GM06990 (cell line): ENCODE measurements around the gene HPS1.
"Not testable (repeated sequence)": the region's sequence is repeated elsewhere in the genome, so short reads cannot be mapped to it uniquely, and the experiment has no call there.

ENCODE experiments used
- DNase-seq: peaks from one replicate; pipeline ENCODE4 v3.0.0-alpha.2; 2011; ENCODE audit not compliant: insufficient read length; ENCODE audit errors: extremely low read depth
- H3K27me3 ChIP-seq: replicated peaks from 2 replicates; pipeline ENCODE4 v1.6.0; 2011; ENCODE audit warnings: low read length; ENCODE audit not compliant: control insufficient read depth, insufficient read depth
- H3K36me3 ChIP-seq: 2 replicates; pipeline ENCODE4 v1.5.1; 2011; ENCODE audit warnings: low read length; ENCODE audit not compliant: control insufficient read depth, insufficient read depth
- H3K4me3 ChIP-seq: replicated peaks from 2 replicates; pipeline ENCODE4 v1.5.1; 2011; ENCODE audit warnings: low read depth, mild to moderate bottlenecking, control low read depth, low read length
- TF ChIP-seq, protein P1 (sequence below): IDR thresholded peaks from 2 replicates; pipeline ENCODE4 v1.5.1; 2011; ENCODE audit warnings: low read length, control low read depth, mild to moderate bottlenecking, inconsistent platforms; ENCODE audit not compliant: insufficient read depth, poor library complexity, severe bottlenecking

HPS1 gene

DNA sequence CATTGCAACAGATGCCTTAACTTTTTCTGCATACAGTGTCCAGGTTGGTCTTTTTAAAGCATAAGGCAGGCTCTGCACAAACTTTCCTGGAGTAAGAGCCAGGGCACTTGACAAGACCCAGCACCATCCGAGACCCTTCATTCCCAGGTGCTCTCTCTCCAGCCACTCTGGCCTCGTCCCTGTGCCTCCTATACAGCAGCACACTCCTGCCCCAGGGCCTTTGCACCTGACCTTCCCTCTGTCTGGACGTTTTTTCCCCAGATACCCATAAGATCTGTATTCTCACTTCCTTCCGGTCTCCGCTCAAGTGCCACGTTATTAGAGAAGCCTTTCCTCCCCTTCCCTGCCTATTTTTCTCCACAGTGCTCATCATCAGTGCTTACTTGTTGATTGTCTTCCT is 57.3 kb downstream of the HPS1 start:
- DNase-seq, result no peak
- TF ChIP-seq, protein P1, sequence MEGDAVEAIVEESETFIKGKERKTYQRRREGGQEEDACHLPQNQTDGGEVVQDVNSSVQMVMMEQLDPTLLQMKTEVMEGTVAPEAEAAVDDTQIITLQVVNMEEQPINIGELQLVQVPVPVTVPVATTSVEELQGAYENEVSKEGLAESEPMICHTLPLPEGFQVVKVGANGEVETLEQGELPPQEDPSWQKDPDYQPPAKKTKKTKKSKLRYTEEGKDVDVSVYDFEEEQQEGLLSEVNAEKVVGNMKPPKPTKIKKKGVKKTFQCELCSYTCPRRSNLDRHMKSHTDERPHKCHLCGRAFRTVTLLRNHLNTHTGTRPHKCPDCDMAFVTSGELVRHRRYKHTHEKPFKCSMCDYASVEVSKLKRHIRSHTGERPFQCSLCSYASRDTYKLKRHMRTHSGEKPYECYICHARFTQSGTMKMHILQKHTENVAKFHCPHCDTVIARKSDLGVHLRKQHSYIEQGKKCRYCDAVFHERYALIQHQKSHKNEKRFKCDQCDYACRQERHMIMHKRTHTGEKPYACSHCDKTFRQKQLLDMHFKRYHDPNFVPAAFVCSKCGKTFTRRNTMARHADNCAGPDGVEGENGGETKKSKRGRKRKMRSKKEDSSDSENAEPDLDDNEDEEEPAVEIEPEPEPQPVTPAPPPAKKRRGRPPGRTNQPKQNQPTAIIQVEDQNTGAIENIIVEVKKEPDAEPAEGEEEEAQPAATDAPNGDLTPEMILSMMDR, result no peak
- Histone ChIP-seq H3K4me3 (no peak overlapping the region), H3K36me3 (no peaks in the 10 kb centered on the region; the same call in none of the 2 replicates), H3K27me3 (no peaks in the 10 kb centered on the region)

DNA sequence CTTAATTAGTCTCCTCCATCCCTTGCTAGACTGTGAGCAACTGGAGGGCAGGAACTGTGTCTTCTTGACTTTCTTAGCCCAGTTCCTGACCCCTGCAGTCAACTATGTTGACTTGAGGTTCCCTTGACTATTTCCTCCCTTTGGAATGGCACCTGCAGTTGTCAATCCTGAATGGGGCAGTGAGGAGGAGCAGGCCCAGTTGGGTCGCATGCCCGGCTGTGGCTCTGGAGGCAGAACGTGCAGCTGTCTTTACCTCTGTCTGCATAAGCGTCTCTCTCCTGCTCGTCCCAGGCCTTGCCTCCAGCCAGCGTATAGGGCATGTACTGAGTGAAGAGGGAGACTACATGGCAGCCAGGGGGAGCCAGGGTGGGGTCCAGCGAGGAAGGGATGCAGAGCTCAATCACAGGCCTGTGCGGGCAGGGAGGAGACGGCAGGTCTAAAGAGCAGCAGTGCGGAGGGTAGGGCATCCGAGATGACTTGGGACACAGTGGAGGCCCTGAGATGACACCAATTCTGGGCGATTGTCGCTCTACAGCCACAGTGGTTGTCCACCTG is 58.6 kb downstream of the HPS1 start:
- Histone ChIP-seq H3K4me3 (no peak overlapping the region), H3K36me3 (no peaks in the 10 kb centered on the region; the same call in none of the 2 replicates), H3K27me3 (no peaks in the 10 kb centered on the region)
- no peak for DNase-seq
- TF ChIP-seq, protein P1, result peak; percentile 12

DNA sequence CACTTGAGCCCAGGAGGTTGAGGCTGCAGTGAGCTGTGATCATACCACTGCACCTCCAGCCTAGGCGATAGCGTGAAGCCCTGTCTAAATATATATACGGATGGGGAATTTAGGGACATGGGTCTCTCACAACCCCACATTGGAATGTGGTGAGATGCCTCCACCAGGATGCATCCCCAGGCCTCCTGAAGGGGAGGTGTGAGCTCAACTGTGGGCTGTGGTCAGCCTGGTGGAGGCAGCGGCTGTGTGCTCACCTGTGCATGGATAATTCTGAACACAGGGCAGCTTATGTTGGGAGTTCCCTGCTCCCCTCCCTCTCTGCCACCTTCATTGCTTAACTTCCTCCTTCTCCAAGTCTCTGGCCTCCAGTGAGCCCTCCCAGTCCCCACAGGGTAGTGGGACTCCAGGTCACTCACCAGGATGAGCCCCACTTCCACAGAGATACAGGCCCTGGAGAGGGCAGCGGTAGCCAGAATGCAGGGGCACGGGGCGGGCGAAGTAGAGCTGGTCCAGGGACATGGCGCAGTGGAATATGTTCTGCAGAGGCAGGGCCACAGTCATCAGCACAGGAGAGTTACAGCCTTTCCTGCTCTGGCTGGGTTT is 62.1 kb downstream of the HPS1 start:
- H3K36me3 ChIP-seq, result no peaks in the 10 kb centered on the region; the same call in none of the 2 replicates
- TF ChIP-seq, protein P1, result no peak
- H3K4me3 ChIP-seq, result no peak overlapping the region
- no peak for DNase-seq
- no peaks in the 10 kb centered on the region for H3K27me3 ChIP-seq

DNA sequence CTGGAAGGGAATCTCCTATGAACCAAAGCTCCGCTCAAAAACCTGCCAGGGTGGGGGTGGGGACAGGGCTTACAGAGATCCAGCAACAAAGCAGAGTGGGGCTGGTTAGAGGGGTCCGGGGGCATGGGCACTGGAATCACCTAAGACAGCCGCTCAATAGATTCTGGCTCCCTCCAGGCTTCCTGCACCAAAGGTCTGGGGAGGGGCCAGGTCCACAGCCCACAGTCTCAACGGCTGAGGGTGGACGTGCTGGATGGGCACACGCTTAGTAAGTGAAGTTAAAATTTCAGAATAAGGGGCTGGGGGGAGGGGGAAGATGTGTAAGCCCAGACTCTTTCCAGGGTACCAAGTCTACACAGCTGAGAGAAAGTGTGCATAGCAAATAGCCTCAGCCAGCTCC is 62.9 kb downstream of the HPS1 start:
- DNase-seq, result no peak
- TF ChIP-seq, protein P1, result no peak
- Histone ChIP-seq H3K36me3 (no peaks in the 10 kb centered on the region; the same call in none of the 2 replicates), H3K27me3 (no peaks in the 10 kb centered on the region), H3K4me3 (no peak overlapping the region)

DNA sequence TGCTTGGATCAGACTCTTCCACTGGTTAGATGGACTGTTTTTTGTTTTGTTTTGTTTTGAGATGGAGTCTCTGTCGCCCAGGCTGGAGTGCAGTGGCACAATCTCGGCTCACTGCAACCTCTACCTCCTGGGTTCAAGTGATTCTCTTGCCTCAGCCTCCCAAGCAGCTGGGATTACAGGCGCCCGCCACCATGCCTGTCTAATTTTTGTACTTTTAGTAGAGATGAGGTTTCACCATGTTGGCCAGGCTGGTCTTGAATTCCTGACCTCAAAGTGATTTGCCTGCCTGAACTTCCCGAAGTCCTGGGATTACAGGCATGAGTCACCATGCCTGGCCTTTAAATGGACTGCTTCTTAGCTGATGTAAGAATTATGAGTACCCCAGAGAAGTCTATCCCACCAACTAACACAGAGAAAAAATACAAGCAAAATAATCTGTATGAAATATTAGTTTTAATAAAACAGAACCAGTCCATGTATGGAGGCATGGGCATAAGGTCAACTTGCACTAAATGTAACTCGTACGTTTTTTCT is 63.5 kb downstream of the HPS1 start:
- DNase-seq, H3K36me3 ChIP-seq, H3K27me3 ChIP-seq: not testable (repeated sequence)

DNA sequence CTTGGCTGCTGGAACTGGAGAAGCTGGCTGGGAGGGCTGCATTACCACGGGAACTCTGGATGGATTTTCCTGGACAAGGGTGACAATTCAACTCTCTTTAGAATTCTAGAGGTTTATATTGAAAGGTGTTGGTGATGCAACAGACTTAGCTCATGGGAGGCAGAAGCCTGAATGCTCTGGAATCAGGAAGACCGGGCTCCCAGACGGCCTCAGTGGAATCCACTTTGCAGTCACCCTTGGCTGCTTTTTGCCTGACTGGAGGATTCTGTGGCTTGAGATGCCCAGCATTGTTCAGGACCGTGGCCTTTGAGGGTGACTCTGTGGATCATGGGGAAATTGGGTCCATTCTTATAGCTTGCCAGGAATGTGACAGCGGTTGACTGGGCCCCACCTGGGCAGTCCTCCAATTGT is 64.0 kb downstream of the HPS1 start:
- Histone ChIP-seq H3K27me3 (no peaks in the 10 kb centered on the region), H3K36me3 (no peaks in the 10 kb centered on the region; the same call in none of the 2 replicates), H3K4me3 (no peak overlapping the region)
- DNase-seq, result no peak
- TF ChIP-seq, protein P1, result no peak

More for the DNA sequence above, 63.5 kb downstream of the HPS1 start:
- H3K4me3 ChIP-seq, result not testable (repeated sequence)
